Measurements from ENCODE around the gene SLC5A11.

The SLC5A11 gene

DNA sequence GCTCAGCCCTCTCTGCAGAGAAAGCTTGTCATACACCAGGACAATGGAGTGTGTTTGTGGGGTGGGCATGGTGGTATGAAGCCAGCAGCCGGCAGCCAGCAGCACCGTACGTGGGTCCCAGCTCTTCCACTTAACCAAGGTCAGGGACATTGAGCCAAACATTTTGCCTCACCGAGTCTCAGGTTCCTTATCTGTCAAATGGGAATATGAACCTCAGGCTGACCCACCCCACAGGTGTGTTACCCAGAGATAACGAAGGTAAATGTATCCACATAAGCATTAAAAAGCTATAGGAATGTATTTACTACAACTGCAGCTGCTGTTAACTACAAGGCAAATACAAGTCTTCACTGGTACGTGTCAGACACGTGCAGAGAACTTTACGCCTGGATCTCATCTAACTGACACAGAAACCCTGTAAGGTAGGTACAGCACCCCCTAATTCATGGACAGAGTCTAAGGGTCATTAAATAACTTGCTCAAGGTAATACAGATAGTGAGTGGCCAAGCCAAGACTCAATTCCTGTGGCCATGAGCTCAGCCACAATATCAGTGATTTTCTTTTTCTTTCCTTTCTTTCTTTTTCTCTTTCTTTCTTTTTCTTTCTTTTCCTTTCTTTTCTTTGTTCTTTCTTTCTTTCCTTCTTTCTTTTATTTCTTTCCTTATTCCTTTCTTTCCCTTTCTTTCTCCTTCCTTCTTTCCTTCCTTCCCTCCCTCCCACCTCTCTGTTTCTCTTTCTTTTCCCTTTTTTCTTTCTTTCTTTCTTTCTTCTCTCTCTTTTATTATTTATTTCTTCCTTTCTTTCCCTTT is 990 bp downstream of the SLC5A11 start:
- POLR2A ChIA-PET = no interaction called here
- no peak for DNase-seq (ENCODE audit: extremely low spot score)
- no peak for TF ChIP-seq SUZ12 (IDR thresholded peaks at IDR 0.05)
- TF ChIP-seq ARNT (IDR thresholded peaks at IDR 0.05) = no peak
- TF ChIP-seq HDGF (IDR thresholded peaks at IDR 0.05; ENCODE audit: borderline replicate concordance) = no peak
- TF ChIP-seq SP1 (IDR thresholded peaks at IDR 0.05) = no peak
- no peak for TF ChIP-seq FOXA1 (IDR thresholded peaks at IDR 0.05)
- CTCF ChIA-PET = no interaction called here

GRCh38 chr16:24847358-24847664 is 1.5 kb downstream of the SLC5A11 start:
- DNase-seq (ENCODE audit: extremely low spot score) = no peak
- ChIA-PET CTCF (no interaction called here), POLR2A (no interaction called here)
- TF ChIP-seq L3MBTL2 (conservative IDR thresholded peaks at IDR 0.05) = no peak
- TF ChIP-seq HDGF (IDR thresholded peaks at IDR 0.05; ENCODE audit: borderline replicate concordance) = no peak
- TF ChIP-seq FOXM1 (IDR thresholded peaks at IDR 0.05; ENCODE audit: borderline replicate concordance) = no peak
- TF ChIP-seq FOXA1 (IDR thresholded peaks at IDR 0.05) = no peak
- TF ChIP-seq ZNF384 (IDR thresholded peaks at IDR 0.05) = no peak
- no peak for TF ChIP-seq TARDBP (IDR thresholded peaks at IDR 0.05)

DNA sequence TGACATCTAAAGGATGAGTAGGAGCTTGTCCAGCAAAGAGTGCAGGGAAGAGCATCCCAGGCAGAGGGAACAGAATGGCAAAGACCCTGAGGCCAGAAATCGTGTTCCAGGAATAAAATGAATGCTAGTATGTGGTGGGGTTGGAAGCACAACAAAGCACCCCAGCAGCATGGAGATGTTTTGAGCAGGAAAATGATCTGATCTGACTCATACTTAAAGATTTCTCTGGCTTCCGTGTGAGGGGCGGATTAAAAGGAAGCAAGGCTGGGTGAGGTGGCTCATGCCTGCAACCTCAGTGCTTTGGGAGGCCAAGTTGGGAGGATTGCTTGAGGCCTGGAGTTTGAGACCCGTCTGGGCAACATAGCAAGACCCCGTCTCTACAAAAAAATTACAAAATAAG is 2.3 kb downstream of the SLC5A11 start:
- ChIA-PET CTCF (no interaction called here), POLR2A (no interaction called here)
- DNase-seq (ENCODE audit: extremely low spot score) = no peak
- TF ChIP-seq FOXK2 (IDR thresholded peaks at IDR 0.05) (no peak), FOXA1 (IDR thresholded peaks at IDR 0.05) (no peak), HDGF (IDR thresholded peaks at IDR 0.05; ENCODE audit: borderline replicate concordance) (no peak), CTBP1 (IDR thresholded peaks at IDR 0.05; ENCODE audit: borderline replicate concordance) (no peak), ARNT (IDR thresholded peaks at IDR 0.05) (no peak), FOXM1 (IDR thresholded peaks at IDR 0.05; ENCODE audit: borderline replicate concordance) (no peak), ELF4 (IDR thresholded peaks at IDR 0.05) (no peak), BHLHE40 (IDR thresholded peaks at IDR 0.05; ENCODE audit: borderline replicate concordance) (no peak), TARDBP (IDR thresholded peaks at IDR 0.05) (no peak), L3MBTL2 (conservative IDR thresholded peaks at IDR 0.05) (no peak), ZNF384 (IDR thresholded peaks at IDR 0.05) (no peak), SP1 (IDR thresholded peaks at IDR 0.05) (no peak), SUZ12 (IDR thresholded peaks at IDR 0.05) (no peak)

DNA sequence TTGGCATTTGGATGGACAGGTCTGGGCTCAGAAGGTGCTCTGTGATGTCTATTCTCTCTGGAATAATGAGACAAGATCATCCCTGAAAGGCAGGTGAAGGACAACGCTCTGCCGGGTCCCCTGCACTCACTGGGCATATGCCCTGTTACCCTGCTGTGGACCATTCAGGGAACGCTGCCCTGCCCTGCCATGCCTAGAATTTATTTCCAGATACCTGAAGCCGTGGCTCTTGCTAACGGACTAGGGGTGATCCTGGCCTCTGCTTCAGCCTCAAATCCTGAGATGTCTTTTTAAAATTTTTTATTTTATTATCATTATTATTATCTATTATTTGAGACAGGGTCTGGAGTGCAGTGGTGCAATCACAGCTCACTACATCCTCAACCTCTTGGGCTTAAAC is 3.9 kb downstream of the SLC5A11 start:
- DNase-seq (ENCODE audit: extremely low spot score) = no peak
- POLR2A ChIA-PET = no interaction called here
- CTCF ChIA-PET = no interaction called here
- TF ChIP-seq CTBP1 (IDR thresholded peaks at IDR 0.05; ENCODE audit: borderline replicate concordance) (no peak), L3MBTL2 (conservative IDR thresholded peaks at IDR 0.05) (no peak), PKNOX1 (IDR thresholded peaks at IDR 0.05) (no peak), TARDBP (IDR thresholded peaks at IDR 0.05) (no peak), ELF4 (IDR thresholded peaks at IDR 0.05) (no peak), NFRKB (IDR thresholded peaks at IDR 0.05) (no peak), FOXA1 (IDR thresholded peaks at IDR 0.05) (no peak), ZNF384 (IDR thresholded peaks at IDR 0.05) (no peak), FOXM1 (IDR thresholded peaks at IDR 0.05; ENCODE audit: borderline replicate concordance) (no peak), SUZ12 (IDR thresholded peaks at IDR 0.05) (no peak), ARNT (IDR thresholded peaks at IDR 0.05) (no peak), BHLHE40 (IDR thresholded peaks at IDR 0.05; ENCODE audit: borderline replicate concordance) (no peak), LEF1 (IDR thresholded peaks at IDR 0.05; ENCODE audit: borderline replicate concordance) (no peak), FOXK2 (IDR thresholded peaks at IDR 0.05) (no peak), SP1 (IDR thresholded peaks at IDR 0.05) (no peak), HDGF (IDR thresholded peaks at IDR 0.05; ENCODE audit: borderline replicate concordance) (no peak)

- POLR2A ChIA-PET = no interaction called here
Observed at GRCh38 chr16:24850289-24850938, 4.7 kb downstream of the SLC5A11 start.

DNA sequence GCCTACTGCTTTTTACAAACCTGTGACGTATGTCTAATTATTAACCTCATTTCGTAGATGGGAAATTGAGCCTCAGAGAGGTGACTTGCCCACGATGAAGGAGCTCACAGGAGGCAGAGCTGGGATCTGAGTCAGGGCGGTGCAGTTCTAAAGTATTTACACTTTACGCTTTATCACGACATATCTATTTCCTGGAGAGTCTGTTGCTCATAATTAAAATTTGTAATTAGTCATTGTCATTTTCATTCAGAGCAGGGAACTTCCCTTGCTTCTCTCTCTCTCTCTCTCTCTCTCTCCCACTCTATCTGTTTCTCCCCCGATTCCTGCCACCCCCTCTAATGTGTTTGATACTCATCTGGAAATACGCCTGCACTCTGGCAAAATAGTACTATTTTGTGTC is 5.9 kb downstream of the SLC5A11 start:
- TF ChIP-seq ARNT (IDR thresholded peaks at IDR 0.05) (no peak), SP1 (IDR thresholded peaks at IDR 0.05) (no peak), FOXK2 (IDR thresholded peaks at IDR 0.05) (no peak), PKNOX1 (IDR thresholded peaks at IDR 0.05) (no peak), TARDBP (IDR thresholded peaks at IDR 0.05) (no peak), FOXA1 (IDR thresholded peaks at IDR 0.05) (no peak), LEF1 (IDR thresholded peaks at IDR 0.05; ENCODE audit: borderline replicate concordance) (no peak), NFRKB (IDR thresholded peaks at IDR 0.05) (no peak), SUZ12 (IDR thresholded peaks at IDR 0.05) (no peak), FOXM1 (IDR thresholded peaks at IDR 0.05; ENCODE audit: borderline replicate concordance) (no peak), ZNF384 (IDR thresholded peaks at IDR 0.05) (no peak)
- ChIA-PET POLR2A (no interaction called here), CTCF (no interaction called here)
- DNase-seq (ENCODE audit: extremely low spot score) = no peak

More at GRCh38 chr16:24850289-24850938, 4.7 kb downstream of the SLC5A11 start:
- TF ChIP-seq SUZ12 (IDR thresholded peaks at IDR 0.05) (no peak), SP1 (IDR thresholded peaks at IDR 0.05) (no peak)
- no peak for DNase-seq (ENCODE audit: extremely low spot score)
- CTCF ChIA-PET = no interaction called here

- no peak for DNase-seq (ENCODE audit: extremely low spot score)
- TF ChIP-seq PKNOX1 (IDR thresholded peaks at IDR 0.05) (no peak), BHLHE40 (IDR thresholded peaks at IDR 0.05; ENCODE audit: borderline replicate concordance) (no peak), HDGF (IDR thresholded peaks at IDR 0.05; ENCODE audit: borderline replicate concordance) (no peak), SP1 (IDR thresholded peaks at IDR 0.05) (no peak), SUZ12 (IDR thresholded peaks at IDR 0.05) (no peak), NFRKB (IDR thresholded peaks at IDR 0.05) (no peak), L3MBTL2 (conservative IDR thresholded peaks at IDR 0.05) (no peak), FOXK2 (IDR thresholded peaks at IDR 0.05) (no peak), FOXM1 (IDR thresholded peaks at IDR 0.05; ENCODE audit: borderline replicate concordance) (no peak), ELF4 (IDR thresholded peaks at IDR 0.05) (no peak), LEF1 (IDR thresholded peaks at IDR 0.05; ENCODE audit: borderline replicate concordance) (no peak), ARNT (IDR thresholded peaks at IDR 0.05) (no peak), FOXA1 (IDR thresholded peaks at IDR 0.05) (no peak), CTBP1 (IDR thresholded peaks at IDR 0.05; ENCODE audit: borderline replicate concordance) (no peak), ZNF384 (IDR thresholded peaks at IDR 0.05) (no peak), TARDBP (IDR thresholded peaks at IDR 0.05) (no peak)
- POLR2A ChIA-PET = no interaction called here
- CTCF ChIA-PET = no interaction called here
Observed at GRCh38 chr16:24852281-24852721, 6.5 kb downstream of the SLC5A11 start.
